ENCODE results near the gene AVP. TPM values are rescaled to one million over a fixed set of nuclear protein-coding genes. Genes with fewer than 3 reads are reported as not detected.

AVP gene
- total RNA-seq, 1 experiment from 2014 or later, result not detected

- Histone ChIP-seq H3K4me3 (no peak overlapping the region), H3K4me1 (no peaks in the 10 kb centered on the region), H3K9me3 (replicated peaks) (no peaks in the 10 kb centered on the region), H3K36me3 (no peaks in the 10 kb centered on the region), H3K27ac (no peak overlapping the region), H3K27me3 (no peaks in the 10 kb centered on the region)
- DNase-seq, result no peak
These were observed 17.4 kb upstream of the AVP start for GRCh38 chr20:3101737-3102574.

- Histone ChIP-seq H3K36me3 (no peaks in the 10 kb centered on the region), H3K9me3 (replicated peaks) (no peaks in the 10 kb centered on the region), H3K4me3 (no peak overlapping the region), H3K4me1 (no peaks in the 10 kb centered on the region), H3K27me3 (no peaks in the 10 kb centered on the region), H3K27ac (no peak overlapping the region)
- no peak for DNase-seq
These were observed 16.7 kb upstream of the AVP start for GRCh38 chr20:3101251-3101650.

DNA sequence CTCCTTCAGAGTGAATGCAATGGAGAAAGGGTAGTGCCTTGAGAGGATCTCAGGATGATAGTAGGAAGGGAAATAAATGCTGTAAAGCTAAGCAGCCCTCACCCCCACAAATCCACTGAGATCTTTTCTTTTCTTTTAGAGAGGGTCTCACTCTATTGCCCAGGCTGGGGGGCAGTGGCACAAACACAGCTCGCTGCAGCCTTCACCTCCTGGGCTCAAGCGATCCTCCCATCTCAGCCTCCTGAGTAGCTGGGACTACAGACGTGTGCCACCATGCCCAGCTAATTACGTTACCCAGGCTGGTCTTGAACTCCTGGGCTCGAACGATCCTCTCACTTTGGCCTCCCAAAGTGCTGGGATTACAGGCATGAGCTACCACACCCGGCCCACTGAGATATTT is 16.0 kb upstream of the AVP start:
- Histone ChIP-seq H3K9me3 (replicated peaks) (no peaks in the 10 kb centered on the region), H3K27ac (no peak overlapping the region), H3K4me1 (no peaks in the 10 kb centered on the region), H3K27me3 (no peaks in the 10 kb centered on the region), H3K36me3 (no peaks in the 10 kb centered on the region), H3K4me3 (no peak overlapping the region)
- DNase-seq, result no peak

GRCh38 chr20:3094848-3095629 is 10.5 kb upstream of the AVP start:
- Histone ChIP-seq H3K27me3 (no peaks in the 10 kb centered on the region), H3K4me3 (no peak overlapping the region)

GRCh38 chr20:3093861-3094361 is 9.4 kb upstream of the AVP start:
- H3K9me3 ChIP-seq (replicated peaks), result no peaks in the 10 kb centered on the region
- H3K4me3 ChIP-seq, result no peak overlapping the region
- no peak overlapping the region for H3K27ac ChIP-seq
- H3K27me3 ChIP-seq, result no peaks in the 10 kb centered on the region
- H3K4me1 ChIP-seq, result no peaks in the 10 kb centered on the region
- no peak for DNase-seq
- no peaks in the 10 kb centered on the region for H3K36me3 ChIP-seq

More at GRCh38 chr20:3094848-3095629, 10.5 kb upstream of the AVP start:
- H3K9me3 ChIP-seq (replicated peaks), result no peaks in the 10 kb centered on the region
- no peak for DNase-seq
- no peak overlapping the region for H3K27ac ChIP-seq
- H3K4me1 ChIP-seq, result no peaks in the 10 kb centered on the region
- no peaks in the 10 kb centered on the region for H3K36me3 ChIP-seq

DNA sequence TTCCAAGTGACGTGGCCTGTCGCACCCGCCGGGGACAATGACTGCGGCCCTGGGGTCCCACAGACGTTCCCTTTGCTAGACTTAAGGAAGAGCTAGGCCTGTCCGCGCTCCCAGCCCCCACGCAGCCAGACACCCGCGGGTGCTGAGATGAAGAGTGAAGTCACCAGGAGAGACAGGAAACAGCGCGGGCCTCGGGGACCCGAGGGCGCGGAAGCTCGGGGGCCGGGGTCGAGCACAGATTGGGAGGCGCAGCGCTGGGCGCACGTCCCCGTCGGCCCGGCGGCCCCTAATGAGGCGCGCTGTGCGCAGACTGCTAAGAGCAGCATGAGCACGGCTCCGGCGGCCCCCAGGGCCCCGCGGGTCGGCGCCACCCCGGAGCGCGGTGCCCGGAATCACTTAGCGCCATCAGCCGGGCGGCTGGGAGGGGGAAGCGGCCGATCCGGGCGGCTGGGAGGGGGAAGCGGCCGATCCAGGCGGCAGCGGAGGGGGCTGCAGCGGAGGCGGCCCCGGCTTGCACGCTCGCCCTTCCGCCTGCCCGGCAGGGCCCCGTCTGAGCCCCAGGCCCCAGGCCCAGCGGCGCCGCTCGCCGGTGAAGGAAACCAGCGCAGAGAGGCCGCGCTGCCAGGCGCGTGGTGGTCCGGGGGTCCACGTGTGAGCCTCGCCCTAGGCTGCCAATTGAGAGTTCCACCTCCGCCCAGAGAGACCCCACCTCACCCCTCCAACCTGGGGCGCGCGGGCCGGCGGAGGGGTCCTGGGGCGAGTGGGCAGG is 8.3 kb upstream of the AVP start:
- Histone ChIP-seq H3K9me3 (replicated peaks) (no peaks in the 10 kb centered on the region), H3K4me1 (no peaks in the 10 kb centered on the region), H3K27me3 (no peaks in the 10 kb centered on the region), H3K4me3 (no peak overlapping the region), H3K36me3 (no peaks in the 10 kb centered on the region), H3K27ac (no peak overlapping the region)
- DNase-seq, result no peak

DNA sequence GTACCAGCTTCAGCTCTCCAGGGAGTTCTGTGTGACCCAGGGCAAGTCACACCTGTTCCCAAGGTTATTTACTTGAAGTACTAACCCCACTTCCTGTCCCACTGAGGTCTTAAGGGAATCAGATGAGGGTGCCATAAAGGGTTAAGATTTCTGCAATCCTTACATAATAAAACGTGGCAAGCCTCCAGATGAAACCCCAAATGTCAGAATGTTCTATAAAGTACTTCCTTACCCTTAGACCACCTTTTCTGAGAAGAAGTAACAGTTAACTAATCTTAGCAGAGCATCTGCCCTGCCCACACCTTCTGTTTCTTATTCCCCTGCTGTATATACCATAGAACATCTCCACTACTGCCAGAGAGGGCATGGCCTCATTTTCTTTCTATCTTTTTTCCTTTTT is 6.0 kb upstream of the AVP start:
- no peak overlapping the region for H3K27ac ChIP-seq
- no peak overlapping the region for H3K4me3 ChIP-seq
- no peak for DNase-seq
- no peaks in the 10 kb centered on the region for H3K27me3 ChIP-seq
- H3K36me3 ChIP-seq, result no peaks in the 10 kb centered on the region
- no peaks in the 10 kb centered on the region for H3K9me3 ChIP-seq (replicated peaks)
- no peaks in the 10 kb centered on the region for H3K4me1 ChIP-seq

GRCh38 chr20:3088031-3088430 is 3.5 kb upstream of the AVP start:
- no peaks in the 10 kb centered on the region for H3K4me1 ChIP-seq
- no peak overlapping the region for H3K4me3 ChIP-seq
- H3K9me3 ChIP-seq (replicated peaks), result no peaks in the 10 kb centered on the region
- H3K27ac ChIP-seq, result no peak overlapping the region
- DNase-seq, result no peak
- H3K27me3 ChIP-seq, result no peaks in the 10 kb centered on the region
- H3K36me3 ChIP-seq, result no peaks in the 10 kb centered on the region

GRCh38 chr20:3085571-3086072 is 1.1 kb upstream of the AVP start:
- Histone ChIP-seq H3K27me3 (no peaks in the 10 kb centered on the region), H3K4me3 (no peak overlapping the region), H3K27ac (no peak overlapping the region), H3K36me3 (no peaks in the 10 kb centered on the region), H3K4me1 (no peaks in the 10 kb centered on the region), H3K9me3 (replicated peaks) (no peaks in the 10 kb centered on the region)
- DNase-seq, result no peak

- Histone ChIP-seq H3K4me1 (no peaks in the 10 kb centered on the region), H3K27ac (no peak overlapping the region), H3K27me3 (no peaks in the 10 kb centered on the region), H3K4me3 (no peak overlapping the region), H3K9me3 (replicated peaks) (no peaks in the 10 kb centered on the region), H3K36me3 (no peaks in the 10 kb centered on the region)
- no peak for DNase-seq
These were observed 449 bp upstream of the AVP start for GRCh38 chr20:3084986-3085360.

- Histone ChIP-seq H3K4me1 (no peaks in the 10 kb centered on the region), H3K27ac (no peak overlapping the region), H3K27me3 (no peaks in the 10 kb centered on the region), H3K4me3 (no peak overlapping the region), H3K36me3 (no peaks in the 10 kb centered on the region), H3K9me3 (replicated peaks) (no peaks in the 10 kb centered on the region)
- no peak for DNase-seq
These were observed 1.3 kb downstream of the AVP start for GRCh38 chr20:3082955-3083952.

DNA sequence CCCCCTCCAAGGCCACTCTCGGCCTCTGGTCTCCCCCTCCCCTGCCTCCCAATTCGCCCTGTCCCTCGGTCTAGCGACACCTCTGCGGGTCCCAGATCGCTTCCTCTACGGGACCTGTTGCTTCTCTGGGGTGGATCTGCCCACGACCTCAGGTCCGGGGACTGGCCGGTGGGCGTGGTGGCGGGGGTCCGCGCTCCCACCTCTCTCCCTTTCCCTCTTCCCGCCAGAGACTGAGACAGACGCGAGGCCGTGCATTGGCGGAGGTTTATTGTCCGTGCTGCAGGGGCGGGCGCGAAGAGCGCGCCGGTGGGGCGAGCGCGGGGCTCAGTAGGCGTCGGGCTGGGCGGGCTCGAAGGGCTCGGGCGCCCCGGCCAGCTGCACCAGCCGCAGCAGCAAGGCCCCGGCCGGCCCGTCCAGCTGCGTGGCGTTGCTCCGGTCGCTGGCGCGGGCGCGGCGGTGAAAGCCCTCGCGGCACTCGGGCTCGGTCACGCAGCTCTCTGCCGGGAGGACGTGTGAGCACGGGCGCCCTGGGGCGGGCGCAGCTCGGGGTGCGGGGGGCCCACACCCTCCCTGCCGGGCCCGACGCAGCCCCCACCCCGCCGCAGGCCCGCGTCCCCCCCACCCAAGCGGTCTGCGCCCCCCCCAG is 2.1 kb downstream of the AVP start:
- Histone ChIP-seq H3K4me1 (no peaks in the 10 kb centered on the region), H3K27ac (no peak overlapping the region), H3K27me3 (no peaks in the 10 kb centered on the region), H3K36me3 (no peaks in the 10 kb centered on the region), H3K9me3 (replicated peaks) (no peaks in the 10 kb centered on the region), H3K4me3 (no peak overlapping the region)
- DNase-seq, result no peak

- Histone ChIP-seq H3K4me1 (no peaks in the 10 kb centered on the region), H3K27me3 (no peaks in the 10 kb centered on the region), H3K9me3 (replicated peaks) (no peaks in the 10 kb centered on the region), H3K27ac (no peak overlapping the region), H3K4me3 (no peak overlapping the region), H3K36me3 (no peaks in the 10 kb centered on the region)
- DNase-seq, result no peak
These were observed 2.9 kb downstream of the AVP start for GRCh38 chr20:3081641-3082040.
